Kidney (tissue), 14 donors: ENCODE results near the gene GPATCH8. TPM values are rescaled to one million over a fixed set of nuclear protein-coding genes. Genes with fewer than 3 reads are reported as not detected.
A peak's percentile ranks its signal among the peaks of the same experiment; 100 is the strongest.
"Not testable (repeated sequence)": the region's sequence is repeated elsewhere in the genome, so short reads cannot be mapped to it uniquely, and the experiment has no call there.

ENCODE experiments used
- DNase-seq, 5 donors: peaks; one replicate each; pipeline ENCODE4 v3.0.0-alpha.2; 2013 to 2020
- FAIRE-seq: peaks from 2 replicates; lab custom pipeline; 2012; peaks lifted over from hg19 to GRCh38; lab: Jason Lieb, UNC
- H3K27ac ChIP-seq, 2 donors: one replicate each; pipeline ENCODE4 v1.7.0; 2013; ENCODE audit warnings: low read depth in 2 of 2, low read length in 2 of 2, inconsistent platforms in 1 of 2
- H3K27me3 ChIP-seq: one replicate; pipeline ENCODE4 v1.7.1; 2013; ENCODE audit warnings: low read length, inconsistent platforms; ENCODE audit not compliant: control insufficient read depth, insufficient read depth
- H3K36me3 ChIP-seq, 3 donors: one replicate each; pipeline versions ENCODE4 v1.7.0 to v1.7.1; 2013; ENCODE audit warnings: low read length in 3 of 3, control low read depth in 1 of 3, inconsistent platforms in 1 of 3; ENCODE audit not compliant: insufficient read depth in 3 of 3, control insufficient read depth in 2 of 3
- H3K4me1 ChIP-seq, 3 donors: one replicate each; pipeline versions ENCODE4 v1.7.0 to v1.7.1; 2013; ENCODE audit warnings: low read length in 3 of 3, inconsistent platforms in 1 of 3, low read depth in 1 of 3; ENCODE audit not compliant: control insufficient read depth in 2 of 3, insufficient read depth in 2 of 3
- H3K4me3 ChIP-seq, 3 donors: one replicate each; pipeline versions ENCODE4 v1.7.0 to v1.8.1; 2013; ENCODE audit warnings: low read length in 3 of 3, control low read depth in 1 of 3, inconsistent platforms in 1 of 3
- H3K9ac ChIP-seq, 3 donors: one replicate each; pipeline versions ENCODE4 v1.7.0 to v1.7.1; 2013; ENCODE audit warnings: low read length in 3 of 3, control low read depth in 1 of 3, inconsistent platforms in 1 of 3
- H3K9me3 ChIP-seq, 3 donors: one replicate each; pipeline versions ENCODE4 v1.7.0 to v1.7.1; 2013; ENCODE audit warnings: low read length in 3 of 3, control low read depth in 1 of 3, inconsistent platforms in 1 of 3; ENCODE audit not compliant: control insufficient read depth in 2 of 3, insufficient read depth in 1 of 3
- CTCF ChIP-seq: IDR thresholded peaks from 3 replicates; pipeline ENCODE4 v1.5.1; 2012; ENCODE audit warnings: mild to moderate bottlenecking, moderate library complexity, borderline replicate concordance; ENCODE audit not compliant: insufficient read depth; ENCODE audit errors: extremely low read depth
- intact Hi-C: fragments of 100-400 bp; cut with DNase I; formaldehyde crosslinking; loops from one replicate; pipeline ENCODE4 v1.11.1; 2022
- polyA plus RNA-seq: library from polyadenylated mRNA; stranded (reverse); fragments of 350-450 nt; fragmentation: Illumina TruSeq; extraction: RNeasy Lipid Tissue Mini Kit (QIAGEN cat#74804); gene quantifications from one replicate; pipeline ENCODE4 v1.2.3, GENCODE V29; 2014; ENCODE audit warnings: low read depth, low replicate concordance; ENCODE audit not compliant: insufficient read depth
- total RNA-seq: library from RNA; stranded (reverse); fragmentation: NEBNext Ultra II Directional; extraction: Animal tissue kit (Norgen Biotek cat#: 25700); gene quantifications from one replicate; pipeline ENCODE4 v1.2.1, GENCODE V29; 2021
- donor health status: control.
- donor health status: control.
- donor health status: control.
- donor health status: control.
- donor health status: control.
- donor health status: DM: yes; HTN: yes; CAD: no.
- donor health status: Normal renal cell carcinoma (clear cell type).

Gene GPATCH8
- total and polyA plus RNA-seq, 2 donors from 2014 or later: 3.5 to 47.0 TPM

- DNase-seq: peak in 2 of 5 donors; percentile 43 to 50
- Histone ChIP-seq H3K4me3 (no peak overlapping the region), H3K9me3 (peaks cover 0 to 6% (median 3%) of the 10 kb centered on the region in 3 donors), H3K4me1 (no peaks in the 10 kb centered on the region), H3K27ac (no peak overlapping the region), H3K27me3 (no peaks in the 10 kb centered on the region), H3K36me3 (no peaks in the 10 kb centered on the region), H3K9ac (no peak overlapping the region)
- FAIRE-seq: no peak
- TF ChIP-seq CTCF: peak; percentile 55
- intact Hi-C loops: no loop called here
Observed at GRCh38 chr17:44522883-44523671, 19.9 kb upstream of the GPATCH8 start.

DNA sequence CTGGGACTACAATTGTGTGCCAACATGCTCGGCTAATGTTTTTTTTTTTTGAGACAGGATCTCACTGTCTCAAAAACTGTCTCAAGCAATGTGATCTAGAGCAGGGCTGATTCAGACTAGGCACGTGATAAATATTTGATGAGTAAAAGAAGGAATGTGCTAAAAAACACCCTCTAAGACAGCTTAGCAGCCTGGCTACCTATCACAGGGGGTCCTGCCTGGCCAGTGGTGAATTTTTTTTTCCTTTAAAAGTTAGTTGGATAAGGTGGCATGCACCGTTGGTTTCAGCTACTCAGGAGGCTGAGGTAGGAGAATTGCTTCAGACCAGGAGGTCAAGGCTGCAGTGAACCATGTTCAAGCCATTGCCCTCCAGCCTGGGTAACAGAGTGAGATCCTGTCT lies 14.8 kb upstream of the GPATCH8 start:
- no peaks in the 10 kb centered on the region for H3K4me1 ChIP-seq
- DNase-seq (peak in 1 of 5 donors; percentile 14), FAIRE-seq (no peak)
- H3K27ac ChIP-seq: no peak overlapping the region
- intact Hi-C loops: no loop called here
- TF ChIP-seq CTCF: no peak
- H3K27me3 ChIP-seq: no peaks in the 10 kb centered on the region
- no peaks in the 10 kb centered on the region for H3K36me3 ChIP-seq
- H3K9ac ChIP-seq: no peak overlapping the region
- no peaks in the 10 kb centered on the region for H3K9me3 ChIP-seq
- no peak overlapping the region for H3K4me3 ChIP-seq

DNA sequence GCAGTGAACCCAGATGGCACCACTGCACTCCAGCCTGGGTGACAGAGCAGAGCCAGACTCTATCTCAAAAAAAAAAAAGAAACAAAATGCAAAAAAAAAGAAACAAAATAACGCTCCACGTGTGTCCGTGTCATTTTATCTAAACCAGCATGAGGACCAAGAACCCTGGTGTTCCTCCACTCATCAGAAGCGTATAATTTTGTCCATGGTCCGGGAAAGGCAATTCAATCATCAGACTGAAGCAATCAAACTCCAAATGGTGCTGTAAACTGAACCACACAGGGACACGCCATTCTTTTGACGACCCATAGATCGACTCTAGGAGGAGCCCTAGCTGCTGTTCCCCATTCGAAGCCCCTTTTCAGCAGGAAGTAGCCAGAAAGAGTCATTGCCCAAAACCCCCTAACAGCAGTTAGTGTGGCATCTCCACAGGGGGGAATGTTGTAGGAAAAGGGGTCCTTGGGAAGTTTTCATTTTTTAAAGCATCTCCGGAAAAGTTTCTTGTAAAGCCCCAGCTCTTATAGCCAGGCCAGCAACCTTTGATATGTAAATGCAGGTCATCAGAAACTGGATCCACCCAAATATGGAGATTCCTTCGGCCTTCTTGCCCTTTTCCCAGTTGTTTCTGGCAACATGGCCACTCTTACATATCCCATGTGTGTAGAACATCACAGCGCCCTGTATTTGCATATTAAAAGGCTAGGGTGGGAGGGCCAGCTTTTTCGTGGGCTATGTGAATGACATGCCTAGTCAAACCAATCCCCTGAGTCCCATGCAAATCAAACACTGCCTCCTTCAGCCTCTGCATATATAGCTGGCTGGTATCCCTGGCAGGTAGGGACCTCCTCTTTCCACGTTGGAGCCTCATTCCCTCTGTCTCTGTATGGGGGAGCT lies 8.3 kb upstream of the GPATCH8 start:
- FAIRE-seq, H3K27me3 ChIP-seq, intact Hi-C loops: not testable (repeated sequence)

GRCh38 chr17:44506939-44507604 lies 3.9 kb upstream of the GPATCH8 start:
- H3K9me3 ChIP-seq, DNase-seq, H3K27me3 ChIP-seq, FAIRE-seq, H3K9ac ChIP-seq, intact Hi-C loops, H3K27ac ChIP-seq, H3K4me3 ChIP-seq, H3K36me3 ChIP-seq, H3K4me1 ChIP-seq: not testable (repeated sequence)

More for the DNA sequence above, 8.3 kb upstream of the GPATCH8 start:
- H3K27ac ChIP-seq, H3K9ac ChIP-seq, H3K36me3 ChIP-seq, H3K9me3 ChIP-seq, H3K4me1 ChIP-seq, H3K4me3 ChIP-seq: not testable (repeated sequence)
- DNase-seq: peak in 3 of 5 donors; percentile 26 to 51 (median 48)
